Ecto neural progenitor cell (in vitro differentiated cells): ENCODE measurements around the gene CNGA1.
A peak's percentile ranks its signal among the peaks of the same experiment; 100 is the strongest.

Source experiments
- DNase-seq: peaks from one replicate; pipeline ENCODE4 v3.0.0-alpha.2; 2018; ENCODE audit warnings: low spot score

CNGA1 gene

DNA sequence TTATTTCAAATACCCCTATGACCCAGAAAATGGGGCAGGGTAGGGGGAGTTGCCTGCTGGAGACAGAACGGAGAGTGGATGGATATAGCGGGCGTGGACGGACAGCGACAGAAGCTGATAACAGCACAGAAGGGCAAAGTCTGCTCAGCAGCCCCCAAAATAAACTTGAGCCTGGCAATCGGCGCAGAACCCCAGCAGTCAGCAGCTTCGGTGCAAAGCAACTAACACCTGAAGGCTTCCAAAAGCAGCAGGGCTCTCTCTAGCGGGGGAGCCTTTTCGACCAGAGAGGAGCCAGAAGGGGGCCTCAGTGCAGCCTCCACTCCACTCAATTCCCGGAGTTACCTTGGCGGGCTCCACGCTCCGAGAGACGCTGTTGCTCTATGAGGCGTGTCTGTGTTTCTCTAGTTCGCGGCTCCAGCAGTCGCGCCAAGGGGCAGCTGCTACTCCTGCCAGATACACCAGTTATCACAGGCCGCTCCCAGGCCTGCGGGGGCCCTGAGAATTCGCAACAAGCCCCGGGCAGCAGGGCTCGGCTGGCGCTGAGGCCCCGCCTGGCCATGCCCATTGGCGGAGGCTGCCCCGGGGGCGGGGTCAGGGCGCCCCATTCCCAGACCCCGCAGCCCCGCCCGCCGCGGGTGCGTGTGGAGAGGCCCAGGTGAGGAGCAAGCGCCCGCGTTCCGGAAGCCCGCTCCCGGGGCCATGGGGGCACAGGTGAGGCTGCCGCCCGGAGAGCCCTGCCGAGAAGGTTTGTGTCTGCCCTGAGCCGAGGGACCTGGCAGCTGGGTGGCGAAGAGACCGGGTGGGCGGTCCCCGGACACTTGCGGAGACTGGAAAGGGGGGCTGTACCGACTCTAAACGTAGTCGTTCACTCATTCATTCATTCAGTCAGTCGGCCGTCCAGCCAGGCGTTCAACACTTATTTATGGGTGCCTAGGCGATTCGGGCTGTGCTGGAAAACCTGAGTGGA, at the start of gene CNGA1, which contains the start of gene NIPAL1:
Gene CNGA1 (minus strand): TSS at position 541 of the 967 bp plus-strand sequence. CDS start 63,992 bp downstream, outside the sequence.
Gene NIPAL1 (plus strand): TSS at position 632 of the 967 bp plus-strand sequence. CDS start 68 bp downstream, at position 700.
- DNase-seq: peak; percentile 91

DNA sequence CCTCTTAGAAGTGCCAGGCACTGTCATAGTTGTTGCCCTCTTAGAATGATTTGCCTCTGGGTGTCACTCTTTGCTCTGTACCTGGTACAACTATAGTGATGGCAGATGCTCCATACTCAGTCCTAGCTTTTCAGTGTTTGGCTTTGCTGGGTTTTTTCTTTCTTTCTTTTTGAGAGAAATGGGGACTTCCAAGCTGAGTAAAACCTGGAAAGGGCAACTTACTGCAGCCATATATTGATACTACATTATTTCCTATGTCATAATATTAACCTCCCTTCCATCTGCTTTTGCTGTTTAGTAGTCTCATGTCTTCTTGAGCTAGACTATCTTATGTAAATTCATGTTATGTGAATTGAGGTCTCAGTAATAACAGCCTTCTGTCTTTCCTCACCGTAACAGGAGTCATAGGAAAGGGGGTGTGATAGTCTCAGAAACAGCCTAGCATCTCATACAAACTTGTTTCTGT, 49.1 kb upstream of the CNGA1 start:
- no peak for DNase-seq

DNA sequence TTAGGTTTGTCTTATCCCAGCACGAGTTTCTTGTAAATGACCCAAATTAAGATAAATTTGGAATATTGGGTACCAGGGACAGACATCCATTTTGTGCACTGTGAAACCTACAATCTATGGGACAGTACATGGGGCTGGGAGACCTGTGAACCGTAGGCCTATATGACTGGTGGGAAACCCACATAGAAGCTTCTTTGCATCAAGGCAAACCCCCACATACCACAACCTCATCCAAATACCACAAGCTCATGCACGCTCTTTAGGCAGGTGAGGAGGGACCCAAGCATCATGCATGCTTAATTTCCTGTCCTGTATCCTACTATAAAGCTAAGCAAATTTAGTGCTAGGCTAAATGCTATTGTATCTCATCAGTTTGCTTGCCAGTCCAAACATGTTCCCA, 47.9 kb upstream of the CNGA1 start:
- no peak for DNase-seq

DNA sequence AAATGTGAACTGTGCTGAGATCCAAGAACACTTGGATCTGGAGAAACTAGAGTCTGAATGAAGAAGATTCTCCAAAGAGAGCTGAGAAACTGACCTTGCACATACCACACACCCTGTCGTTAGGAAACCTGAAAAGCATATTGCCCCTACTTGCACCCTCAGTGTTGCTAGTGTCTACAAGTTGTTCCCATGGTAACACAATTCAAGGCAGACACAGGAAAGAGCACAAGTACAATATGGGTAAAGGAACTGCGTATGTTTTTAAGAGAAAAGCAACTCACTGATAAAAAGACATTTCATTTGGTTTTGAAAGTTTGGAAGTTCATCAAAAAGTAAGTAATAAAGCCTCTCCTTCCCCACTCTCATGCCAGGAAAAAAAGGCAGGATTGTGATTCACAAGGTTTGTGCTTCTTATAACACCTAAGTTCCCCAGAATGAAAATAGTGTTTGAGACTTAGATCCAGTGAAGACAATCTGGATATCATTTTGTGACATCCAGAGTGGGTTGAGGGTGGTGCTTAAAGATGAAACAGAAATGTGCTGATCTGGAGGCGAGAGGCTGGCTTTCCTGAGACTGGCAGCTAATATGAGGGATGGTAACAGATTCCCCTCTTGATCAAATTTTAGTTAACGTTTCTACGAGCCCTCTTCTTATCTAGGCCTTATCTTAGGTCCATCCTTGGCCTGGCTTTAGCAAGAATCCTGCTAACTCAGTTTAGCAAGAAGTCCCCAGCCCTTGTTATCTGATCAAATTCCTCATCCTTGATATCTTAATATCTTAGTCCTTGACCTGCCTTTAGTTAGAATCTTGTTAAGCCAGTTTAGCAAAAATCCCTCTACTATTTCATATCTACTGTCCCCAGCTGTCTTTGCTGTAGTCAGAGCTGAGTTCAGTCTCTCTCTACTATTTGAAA, 42.4 kb upstream of the CNGA1 start:
- DNase-seq: no peak

GRCh38 chr4:48051078-48051477, 34.6 kb upstream of the CNGA1 start:
- no peak for DNase-seq

- DNase-seq: no peak
These were observed 33.0 kb upstream of the CNGA1 start for GRCh38 chr4:48049483-48049882.

GRCh38 chr4:48047896-48048295, 31.4 kb upstream of the CNGA1 start:
- DNase-seq: no peak

DNA sequence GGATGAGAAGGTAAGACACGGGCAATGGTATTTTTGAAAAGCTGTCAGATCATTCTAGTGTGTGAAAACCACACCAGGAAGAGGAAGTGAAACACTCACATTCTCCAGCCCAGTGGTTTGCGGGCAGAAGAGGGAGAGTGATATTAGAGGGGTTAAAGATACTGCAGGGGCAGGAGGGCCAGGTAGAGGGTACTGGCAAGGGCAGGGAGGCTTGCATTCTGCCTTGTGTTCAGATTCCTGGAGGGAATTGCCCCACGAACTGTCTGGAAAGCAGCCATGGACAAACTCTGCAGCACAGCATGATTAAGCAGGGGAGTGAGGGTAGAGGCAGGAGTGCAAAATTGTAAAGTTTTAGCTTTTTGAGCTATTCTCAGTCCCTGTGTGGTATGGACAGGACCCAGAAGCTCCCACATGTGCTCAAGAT, 31.0 kb upstream of the CNGA1 start:
- DNase-seq: no peak

DNA sequence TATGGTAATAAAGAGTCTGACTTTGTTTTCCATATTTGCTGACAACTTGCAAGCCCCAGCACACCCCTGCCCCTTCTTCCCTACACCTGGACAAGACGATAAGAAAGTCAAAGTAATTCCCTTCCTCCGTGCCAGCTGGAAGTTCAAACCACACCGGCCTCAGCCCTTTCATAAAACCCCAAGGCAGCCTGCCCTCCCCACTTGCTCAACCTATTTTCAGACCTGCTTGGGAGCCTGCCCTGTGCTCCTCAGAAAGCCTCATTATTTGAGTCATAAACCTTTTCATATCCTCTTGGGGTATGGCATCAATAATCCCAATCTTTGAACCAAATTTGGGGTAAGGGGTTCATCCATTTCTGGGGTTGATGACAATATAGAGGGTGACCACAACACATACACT, 29.6 kb upstream of the CNGA1 start:
- DNase-seq: no peak

- no peak for DNase-seq
These were observed 27.8 kb upstream of the CNGA1 start for GRCh38 chr4:48044298-48044697.

GRCh38 chr4:48043504-48043903, 27.0 kb upstream of the CNGA1 start:
- no peak for DNase-seq

- no peak for DNase-seq
These were observed 26.5 kb upstream of the CNGA1 start for GRCh38 chr4:48042979-48043461.

DNA sequence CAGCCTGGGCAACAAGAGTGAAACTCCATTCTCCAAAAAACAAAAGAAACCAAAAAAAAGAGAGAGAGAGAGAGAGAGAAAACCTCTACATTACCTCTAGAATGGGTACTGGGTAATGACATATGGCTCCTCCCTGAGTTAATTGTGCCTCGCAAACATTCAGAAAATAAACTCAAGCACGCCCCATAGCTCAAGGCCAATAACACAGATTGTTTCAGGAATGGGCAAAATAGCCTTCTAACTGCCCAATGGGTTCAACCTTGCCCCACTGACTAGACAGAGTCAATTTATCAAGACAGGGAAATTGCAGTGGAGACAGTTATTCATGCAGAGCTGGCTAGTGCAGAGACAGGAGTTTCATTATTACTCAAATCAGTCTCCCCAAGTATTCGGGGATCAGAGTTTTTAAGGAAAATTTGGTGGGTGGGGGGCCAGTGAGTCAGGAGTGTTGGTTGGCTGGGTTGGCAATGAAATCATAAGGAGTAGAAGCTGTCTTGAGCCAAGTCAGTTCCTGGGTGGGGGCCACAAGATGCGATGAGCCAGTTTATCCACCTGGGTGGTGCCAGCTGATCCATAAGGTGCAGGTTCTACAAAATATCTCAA, 25.2 kb upstream of the CNGA1 start:
- DNase-seq: no peak

DNA sequence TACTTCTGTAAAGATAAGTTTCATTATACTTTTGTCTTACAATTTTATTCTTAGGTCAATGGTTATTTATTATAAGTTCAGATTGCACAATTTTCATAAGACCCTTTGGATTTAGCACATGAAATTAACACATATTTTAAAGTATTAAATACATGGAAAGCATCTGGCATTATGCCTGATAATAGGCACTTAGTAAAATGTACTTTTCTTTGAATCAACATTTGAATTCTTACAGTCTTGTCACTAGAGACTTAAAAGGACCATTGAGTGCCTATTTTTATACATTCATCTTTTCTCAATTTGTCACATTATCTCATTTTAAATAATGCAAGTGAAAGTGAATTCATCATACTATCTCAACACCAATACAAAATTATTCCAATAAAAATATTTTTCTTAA, 23.1 kb upstream of the CNGA1 start:
- DNase-seq: no peak

GRCh38 chr4:48038666-48039065, 22.2 kb upstream of the CNGA1 start:
- DNase-seq: no peak

- no peak for DNase-seq
These were observed 20.6 kb upstream of the CNGA1 start for GRCh38 chr4:48037117-48037462.

DNA sequence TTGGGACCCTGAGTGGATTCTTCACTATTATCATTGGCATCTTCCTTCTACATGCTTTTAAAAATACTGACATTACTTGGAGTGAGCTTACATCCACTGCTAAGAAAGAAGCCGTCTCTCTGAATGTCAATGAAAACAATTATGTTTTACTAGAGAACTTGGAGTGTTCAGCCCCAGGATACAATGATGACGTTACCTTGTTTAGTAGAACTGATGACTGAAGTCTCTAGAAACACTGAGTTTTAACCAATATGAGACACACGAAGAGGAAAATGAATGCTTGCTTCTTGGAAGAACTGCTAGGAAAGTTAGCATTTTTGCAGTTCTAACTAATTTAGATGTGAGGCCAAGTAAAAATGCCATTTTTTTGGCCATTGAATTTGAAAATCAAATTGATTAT, 19.5 kb upstream of the CNGA1 start:
- no peak for DNase-seq

DNA sequence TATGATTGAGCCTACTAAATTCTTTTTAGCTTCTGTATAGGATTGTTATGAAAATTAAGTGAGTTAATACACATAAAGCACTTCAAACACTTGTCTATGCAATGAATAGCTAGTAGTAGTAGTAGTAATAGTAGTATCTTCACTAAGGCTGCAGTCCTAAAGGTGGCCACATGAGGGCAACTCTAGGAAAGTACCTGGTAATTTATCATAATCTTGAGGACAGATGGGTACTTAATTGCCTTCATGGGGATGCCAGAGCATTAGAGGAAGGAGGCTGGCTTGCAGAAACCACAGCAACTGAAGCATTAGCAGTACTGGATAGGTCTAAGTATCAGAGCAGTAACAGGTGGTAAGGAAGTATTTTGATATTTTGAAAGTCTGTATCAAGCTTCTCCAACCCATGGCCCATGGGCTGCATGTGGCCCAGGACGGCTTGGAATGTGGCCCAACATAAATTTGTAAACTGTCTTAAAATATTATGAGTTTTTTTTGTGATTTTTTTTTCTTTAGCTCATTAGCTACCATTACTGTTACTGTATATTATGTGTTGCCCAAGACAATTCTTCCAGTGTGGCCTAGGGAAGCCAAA, 17.4 kb upstream of the CNGA1 start:
- DNase-seq: no peak

GRCh38 chr4:48033412-48033811, 16.9 kb upstream of the CNGA1 start:
- no peak for DNase-seq

- no peak for DNase-seq
These were observed 16.2 kb upstream of the CNGA1 start for GRCh38 chr4:48032721-48033120.

DNA sequence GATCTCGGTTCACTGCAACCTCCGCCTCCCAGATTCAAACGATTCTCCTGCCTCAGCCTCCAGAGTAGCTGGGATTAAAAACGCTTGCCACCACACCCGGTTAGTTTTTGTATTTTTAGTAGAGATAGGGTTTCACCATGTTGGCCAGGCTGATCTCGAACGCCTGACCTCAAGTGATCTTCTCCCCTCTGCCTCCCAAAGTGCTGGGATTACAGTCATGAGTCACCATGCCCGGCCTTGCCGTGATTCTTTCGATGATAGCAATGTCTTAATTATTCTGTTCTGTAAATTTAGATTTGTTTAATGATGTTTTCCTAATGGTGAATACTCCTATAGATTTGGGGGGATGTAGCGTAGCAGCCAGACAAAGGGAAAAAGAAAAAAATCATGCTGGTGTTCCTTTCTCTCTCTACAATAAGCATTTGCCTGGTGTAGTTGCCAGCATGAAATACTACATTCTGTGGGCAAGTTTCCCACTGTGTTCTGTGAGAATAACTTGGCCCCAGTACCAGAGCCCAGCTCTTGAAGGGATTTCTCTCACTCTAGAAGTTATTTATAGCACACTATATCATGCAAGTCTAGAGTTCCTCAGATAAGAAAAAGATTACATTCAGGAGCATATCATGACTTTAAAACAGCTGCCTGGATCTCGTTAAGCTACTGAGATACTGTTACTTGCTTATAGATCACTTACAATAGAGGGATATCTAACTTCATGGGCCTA, 15.5 kb upstream of the CNGA1 start:
- DNase-seq: no peak
